Endothelial cell of umbilical vein (primary cell): ENCODE results near the gene SOX18. TPM values are rescaled to one million over a fixed set of nuclear protein-coding genes. Genes with fewer than 3 reads are reported as not detected.
A peak's percentile ranks its signal among the peaks of the same experiment; 100 is the strongest.

ENCODE experiments used
- BruUV-seq: library from RNA; stranded (reverse); fragments of 400-500 nt; replicated peaks from 2 replicates; lab custom pipeline; 2021; lab: Mats Ljungman, UMichigan
- CTCF ChIA-PET: fragments of 300-600, 350-600 bp; sonication (Branson Sonifier 250); formaldehyde crosslinking; loops from one replicate; lab custom pipeline; 2021; ENCODE audit warnings: antibody characterized with exemption, inconsistent platforms; lab: Charles Lee
- POLR2A ChIA-PET: fragments of 300-600, 350-600 bp; sonication (Branson Sonifier 250); formaldehyde crosslinking; loops from one replicate; lab custom pipeline; 2021; ENCODE audit warnings: antibody characterized with exemption, inconsistent platforms; lab: Charles Lee
- DNase-seq: peaks from one replicate; pipeline ENCODE4 v3.0.0-alpha.2; 2011; ENCODE audit warnings: low read depth, low spot score
- FAIRE-seq: peaks from 2 replicates; lab custom pipeline; 2011; peaks lifted over from hg19 to GRCh38; lab: Jason Lieb, UNC
- H2AFZ ChIP-seq: 2 replicates; pipeline ENCODE4 v1.6.0; 2012; ENCODE audit warnings: low read depth, low read length, control low read depth, inconsistent platforms
- H3K27ac ChIP-seq: 2 replicates; pipeline ENCODE4 v1.5.1; 2011; ENCODE audit warnings: low read depth, mild to moderate bottlenecking, control low read depth, low read length, moderate library complexity; ENCODE audit not compliant: insufficient read depth
- H3K27me3 ChIP-seq, 2 experiments: 2 replicates each; pipeline versions ENCODE4 v1.6.0 to v1.6.1; 2011; ENCODE audit warnings: low read length in 2 of 2, mixed read lengths in 1 of 2; ENCODE audit not compliant: control insufficient read depth in 2 of 2, insufficient read depth in 2 of 2
- H3K36me3 ChIP-seq, 2 experiments: 2 replicates in 1 of 2; 3 replicates in 1 of 2; pipeline ENCODE4 v1.5.1; 2011; ENCODE audit warnings: low read length in 2 of 2, mild to moderate bottlenecking in 1 of 2, moderate library complexity in 1 of 2; ENCODE audit not compliant: control insufficient read depth in 2 of 2, insufficient read depth in 2 of 2; ENCODE audit errors: extremely low read depth in 1 of 2
- H3K4me1 ChIP-seq: 3 replicates; pipeline ENCODE4 v1.5.1; 2011; ENCODE audit warnings: mild to moderate bottlenecking, low read length; ENCODE audit not compliant: control insufficient read depth, insufficient read depth; ENCODE audit errors: extremely low read depth
- H3K4me2 ChIP-seq: 2 replicates; pipeline ENCODE4 v1.6.1; 2011; ENCODE audit warnings: low read length, control low read depth, mixed read lengths; ENCODE audit not compliant: insufficient read depth
- H3K4me3 ChIP-seq, 3 experiments: fragments of 200-600 bp in 1 of 3; sonication (generic), shearing (Covaris generic) in 1 of 3; replicated peaks in 1 of 3; 2 replicates each; pipeline ENCODE4 v1.5.1; 2011 to 2016; ENCODE audit warnings: control low read depth in 3 of 3, low read length in 3 of 3, mild to moderate bottlenecking in 2 of 3, inconsistent platforms in 1 of 3, low read depth in 1 of 3, moderate library complexity in 1 of 3; ENCODE audit not compliant: insufficient read depth in 1 of 3
- H3K79me2 ChIP-seq: 2 replicates; pipeline ENCODE4 v1.6.0; 2012; ENCODE audit warnings: low read length, inconsistent platforms; ENCODE audit not compliant: control insufficient read depth, insufficient read depth
- H3K9ac ChIP-seq: replicated peaks from 2 replicates; pipeline ENCODE3; 2011; ENCODE audit warnings: low read length, control low read depth; ENCODE audit not compliant: insufficient read depth; ENCODE audit errors: extremely low read depth
- H3K9me1 ChIP-seq: replicated peaks from 3 replicates; pipeline ENCODE4 v1.6.0; 2011; ENCODE audit warnings: mild to moderate bottlenecking, low read length; ENCODE audit not compliant: control insufficient read depth, insufficient read depth; ENCODE audit errors: extremely low read depth
- H3K9me3 ChIP-seq: replicated peaks from 2 replicates; pipeline ENCODE4 v1.5.1; 2012; ENCODE audit warnings: low read length, inconsistent platforms; ENCODE audit not compliant: control insufficient read depth, insufficient read depth
- H4K20me1 ChIP-seq: replicated peaks from 2 replicates; pipeline ENCODE3; 2011; ENCODE audit warnings: mild to moderate bottlenecking, low read length; ENCODE audit not compliant: control insufficient read depth, insufficient read depth; ENCODE audit errors: extremely low read depth
- EZH2 ChIP-seq: IDR thresholded peaks from 2 replicates; pipeline ENCODE4 v1.6.1; 2012; ENCODE audit warnings: borderline replicate concordance, low read depth, mild to moderate bottlenecking, moderate library complexity, low read length, inconsistent platforms; ENCODE audit not compliant: severe bottlenecking
- FOS ChIP-seq: IDR thresholded peaks from 2 replicates; pipeline ENCODE4 v1.6.1; 2011; ENCODE audit warnings: mild to moderate bottlenecking, low read length, moderate library complexity, borderline replicate concordance; ENCODE audit not compliant: insufficient read depth
- GATA2 ChIP-seq: IDR thresholded peaks from 2 replicates; pipeline ENCODE4 v1.7.0; 2011; ENCODE audit warnings: low read depth, mild to moderate bottlenecking, moderate library complexity, mixed read lengths, low read length; ENCODE audit not compliant: insufficient read length, insufficient read depth
- JUN ChIP-seq: IDR thresholded peaks from 2 replicates; pipeline ENCODE4 v1.6.1; 2011; ENCODE audit warnings: borderline replicate concordance, low read depth; ENCODE audit not compliant: insufficient read length, insufficient read depth
- MYC ChIP-seq: IDR thresholded peaks from one replicate; pipeline ENCODE4 v1.6.1; 2011; ENCODE audit warnings: mild to moderate bottlenecking, low read depth, low read length
- POLR2A ChIP-seq: IDR thresholded peaks from 2 replicates; pipeline ENCODE4 v1.6.1; 2012; ENCODE audit warnings: low read depth, mild to moderate bottlenecking, control low read depth, low read length
- POLR2AphosphoS5 ChIP-seq: IDR thresholded peaks from 2 replicates; pipeline ENCODE4 v1.6.1; 2012; ENCODE audit warnings: low read depth, mild to moderate bottlenecking, control low read depth, low read length, moderate library complexity; ENCODE audit not compliant: insufficient read depth
- dilution Hi-C: fragments of 300-500 bp; cut with MboI; formaldehyde crosslinking; loops from one replicate; pipeline ENCODE4 v1.15.0; 2019; ENCODE audit warnings: low sequenced_read_pairs; ENCODE audit not compliant: extremely low pct_ligation_motif_present
- intact Hi-C: fragments of 100-400 bp; cut with micrococcal nuclease; formaldehyde crosslinking; loops from one replicate; pipeline ENCODE4 v1.10.0; 2022
- polyA plus RNA-seq, 4 experiments: library from polyadenylated mRNA; depleted of rRNA in 3 of 4; stranded (reverse) in 3 of 4; unstranded in 1 of 4; fragments of >200 nt; gene quantifications; 2 replicates each; pipeline versions ENCODE4 v1.2.1 to v1.2.3, GENCODE V29; 2011 to 2012; ENCODE audit warnings: missing spikeins in 1 of 4
- total RNA-seq: library from RNA; stranded (reverse); gene quantifications from 2 replicates; pipeline ENCODE4 v1.2.3, GENCODE V29; 2021
- TF ChIP-seq, protein P1 (sequence below): IDR thresholded peaks from 2 replicates; pipeline ENCODE4 v1.6.1; 2011; ENCODE audit not compliant: insufficient read depth, insufficient read length

SOX18 gene
- total and polyA plus RNA-seq, 2 donors (not counting 3 experiments of a cell fraction or from before 2014, with no cell fraction given) = 20.9 to 175 TPM

DNA sequence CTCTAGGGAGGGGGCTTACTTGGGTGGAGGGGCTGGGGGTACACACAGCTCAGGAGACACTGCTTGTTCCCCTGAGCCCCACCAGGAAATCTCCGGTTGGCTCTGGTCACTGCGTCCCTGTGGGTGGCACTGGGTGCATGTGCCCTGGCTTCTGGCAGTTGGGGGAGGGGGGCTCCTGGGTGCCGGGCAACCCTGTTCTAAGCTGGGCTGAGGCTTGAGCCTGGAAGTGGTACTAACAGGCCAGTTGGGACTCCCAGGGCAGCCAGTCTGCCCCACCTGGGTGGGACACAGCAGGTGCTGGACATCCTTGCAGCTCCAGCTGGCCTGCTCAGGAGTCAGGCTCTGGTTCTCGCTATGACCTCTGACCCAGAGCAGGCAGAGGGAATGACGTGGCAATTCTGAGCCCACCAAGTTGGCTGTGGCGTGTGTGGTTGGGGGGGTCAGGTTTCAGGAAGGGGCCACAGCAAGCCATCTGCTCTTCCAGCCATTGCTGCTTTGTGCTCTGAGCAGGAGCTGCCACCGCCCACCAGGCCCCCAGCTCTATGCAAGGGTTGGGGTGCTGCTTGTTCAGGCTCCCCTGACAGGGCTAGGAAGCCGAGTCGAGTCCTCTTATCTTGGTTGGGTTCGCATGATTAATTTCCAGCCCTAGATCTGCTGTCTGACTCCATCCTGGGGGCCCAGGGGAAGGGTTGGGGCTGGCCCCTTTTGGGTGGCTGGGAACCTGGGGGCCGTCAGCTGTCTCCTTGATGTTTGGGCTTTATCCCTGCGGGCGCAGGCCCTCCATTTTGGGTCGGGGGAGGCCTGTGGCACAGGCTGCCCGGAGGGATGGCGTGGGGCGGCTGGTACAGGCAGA, 12.9 kb downstream of the SOX18 start:
- CTCF ChIA-PET = interaction anchor here (0.8 to 7.5 kb wide), 2 partner anchors 19 to 56 kb away, joined by 4 to 412 read pairs; partner anchors contain the start of genes PRPF6, SOX18 and TCEA2
- no TSS peak for BruUV-seq
- H3K27ac ChIP-seq = no peak overlapping the region
- no peaks in the 10 kb centered on the region for H3K79me2 ChIP-seq
- DNase-seq = no peak
- no peak overlapping the region for H2AFZ ChIP-seq
- POLR2A ChIA-PET = no interaction called here
- intact Hi-C loops (no loop called here), dilution Hi-C loops (no loop called here)
- peaks cover 0 to 13% of the 10 kb centered on the region in 2 experiments for H3K36me3 ChIP-seq
- no peak overlapping the region for H3K4me3 ChIP-seq
- H4K20me1 ChIP-seq = no peaks in the 10 kb centered on the region
- FAIRE-seq = no peak
- TF ChIP-seq POLR2AphosphoS5 (no peak), POLR2A (peak; percentile 18), FOS (no peak), GATA2 (no peak), EZH2 (no peak), JUN (no peak), MYC (no peak)
- TF ChIP-seq, protein P1, sequence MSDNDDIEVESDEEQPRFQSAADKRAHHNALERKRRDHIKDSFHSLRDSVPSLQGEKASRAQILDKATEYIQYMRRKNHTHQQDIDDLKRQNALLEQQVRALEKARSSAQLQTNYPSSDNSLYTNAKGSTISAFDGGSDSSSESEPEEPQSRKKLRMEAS = no peak
- no peaks in the 10 kb centered on the region for H3K27me3 ChIP-seq
- no peak overlapping the region for H3K4me2 ChIP-seq
- H3K4me1 ChIP-seq = peaks cover 31% of the 10 kb centered on the region
- H3K9ac ChIP-seq = no peak overlapping the region
- no peaks in the 10 kb centered on the region for H3K9me1 ChIP-seq
- H3K9me3 ChIP-seq = no peaks in the 10 kb centered on the region
